ENCODE measurements around the gene PCDHGA10. TPM values are rescaled to one million over a fixed set of nuclear protein-coding genes. Genes with fewer than 3 reads are reported as not detected.
A peak's percentile ranks its signal among the peaks of the same experiment; 100 is the strongest.
"Not testable (repeated sequence)": the region's sequence is repeated elsewhere in the genome, so short reads cannot be mapped to it uniquely, and the experiment has no call there.

The PCDHGA10 gene
- total and polyA plus RNA-seq, 4 experiments from 2014 or later = 0.25 to 0.35 TPM; not detected in 2

- Mint-ChIP-seq H3K9me3 (peaks cover 2 to 62% (median 52%) of the 10 kb centered on the region in 8 donors), H3K27me3 (peaks cover 42 to 49% of the 10 kb centered on the region in 2 donors), H3K27ac (peak within 1 kb of the TSS in 1 of 7 donors; percentile 19), H3K36me3 (peaks cover 11 to 12% of the 10 kb centered on the region in 2 donors), H3K4me3 (peak within 1 kb of the TSS in 7 of 8 donors; percentile 21 to 72 (median 44))
- peak in 3 of 5 donors; percentile 38 to 41 (median 39) for DNase-seq
- H3K27ac ChIP-seq (ENCODE audit: low read depth, low read length); H3K9me3 ChIP-seq (ENCODE audit: control insufficient read depth in 1 of 2, low read length in 2 of 2); H3K4me3 ChIP-seq (ENCODE audit: low read length in 2 of 2); H3K4me1 Mint-ChIP-seq; H3K4me1 ChIP-seq (ENCODE audit: insufficient read depth, low read length); intact Hi-C loops (cut with micrococcal nuclease); POLR2A ChIA-PET (ENCODE audit: partially characterized antibody); H3K36me3 ChIP-seq (ENCODE audit: insufficient read depth, low read length): not testable (repeated sequence)
- peaks cover 10% of the 10 kb centered on the region for H3K27me3 ChIP-seq (ENCODE audit: insufficient read depth, low read length)
- CTCF ChIA-PET (ENCODE audit: partially characterized antibody) = interaction anchor here (1.2 to 3.7 kb wide), 3 partner anchors 16 to 166 kb away, joined by 4 to 16 read pairs (median 9); partner anchors contain the start of gene PCDHGA10
Measured at GRCh38 chr5:141397756-141398551, 14.8 kb upstream of the PCDHGA10 start, which contains the start of gene PCDHGB5. Gene PCDHGB5 (plus strand): TSS chr5:141397947. CDS start chr5:141398128, 181 bp downstream.

- Histone ChIP-seq H3K4me3 (ENCODE audit: low read length in 2 of 2) (no peak overlapping the region), H3K36me3 (ENCODE audit: insufficient read depth, low read length) (no peaks in the 10 kb centered on the region), H3K27ac (ENCODE audit: low read depth, low read length) (no peak overlapping the region), H3K27me3 (ENCODE audit: insufficient read depth, low read length) (peaks cover 10% of the 10 kb centered on the region), H3K4me1 (ENCODE audit: insufficient read depth, low read length) (no peaks in the 10 kb centered on the region), H3K9me3 (ENCODE audit: control insufficient read depth in 1 of 2, low read length in 2 of 2) (peaks cover 0 to 4% of the 10 kb centered on the region in 2 donors)
- no peak for DNase-seq
- peaks cover 9 to 12% of the 10 kb centered on the region in 2 donors for H3K36me3 Mint-ChIP-seq
- H3K27me3 Mint-ChIP-seq = peaks cover 39 to 53% of the 10 kb centered on the region in 2 donors
- peaks cover under 1 to 62% (median 53%) of the 10 kb centered on the region in 8 donors for H3K9me3 Mint-ChIP-seq
- ChIA-PET CTCF (ENCODE audit: partially characterized antibody) (interaction anchor here (2.1 kb wide), 1 partner anchor 165 kb away, joined by 9 read pairs; no protein-coding TSS in a partner anchor), POLR2A (ENCODE audit: partially characterized antibody) (no interaction called here)
- H3K4me1 Mint-ChIP-seq = peaks cover 0 to 4% (median 0%) of the 10 kb centered on the region in 4 donors
- intact Hi-C loops (cut with micrococcal nuclease) = no loop called here
- peak overlapping the region in 2 of 8 donors; percentile 6 to 29 for H3K4me3 Mint-ChIP-seq
- H3K27ac Mint-ChIP-seq = peak overlapping the region in 1 of 7 donors; percentile 19
Measured at GRCh38 chr5:141398608-141399007, 14.2 kb upstream of the PCDHGA10 start.

- no peaks in the 10 kb centered on the region for H3K36me3 ChIP-seq (ENCODE audit: insufficient read depth, low read length)
- peaks cover 0 to 4% (median 0%) of the 10 kb centered on the region in 4 donors for H3K4me1 Mint-ChIP-seq
- ChIA-PET CTCF (ENCODE audit: partially characterized antibody) (no interaction called here), POLR2A (ENCODE audit: partially characterized antibody) (no interaction called here)
- no peak overlapping the region for H3K4me3 Mint-ChIP-seq
- no peak overlapping the region for H3K27ac ChIP-seq (ENCODE audit: low read depth, low read length)
- no peak for DNase-seq
- peaks cover 0 to 4% of the 10 kb centered on the region in 2 donors for H3K9me3 ChIP-seq (ENCODE audit: control insufficient read depth in 1 of 2, low read length in 2 of 2)
- intact Hi-C loops (cut with micrococcal nuclease) = no loop called here
- H3K27me3 Mint-ChIP-seq = peaks cover 46 to 56% of the 10 kb centered on the region in 2 donors
- H3K4me1 ChIP-seq (ENCODE audit: insufficient read depth, low read length) = no peaks in the 10 kb centered on the region
- no peak overlapping the region for H3K27ac Mint-ChIP-seq
- H3K4me3 ChIP-seq (ENCODE audit: low read length in 2 of 2) = no peak overlapping the region
- H3K27me3 ChIP-seq (ENCODE audit: insufficient read depth, low read length) = peaks cover 10% of the 10 kb centered on the region
- peaks cover 8 to 9% of the 10 kb centered on the region in 2 donors for H3K36me3 Mint-ChIP-seq
- H3K9me3 Mint-ChIP-seq = peaks cover 4 to 62% (median 53%) of the 10 kb centered on the region in 8 donors
Measured at GRCh38 chr5:141399555-141400258, 13.1 kb upstream of the PCDHGA10 start.

GRCh38 chr5:141402553-141403243 lies 10.1 kb upstream of the PCDHGA10 start, which contains the start of gene PCDHGA9:
Gene PCDHGA9 (plus strand): TSS chr5:141402778. CDS start chr5:141402953, 175 bp downstream.
- peaks cover 56 to 61% of the 10 kb centered on the region in 2 donors for H3K27me3 Mint-ChIP-seq
- no peak within 1 kb of the TSS for H3K27ac ChIP-seq (ENCODE audit: low read depth, low read length)
- H3K4me3 Mint-ChIP-seq = peak within 1 kb of the TSS; percentile 21 to 72 (median 63)
- peaks cover 8 to 12% of the 10 kb centered on the region in 2 donors for H3K36me3 Mint-ChIP-seq
- H3K9me3 Mint-ChIP-seq = peaks cover 6 to 65% (median 52%) of the 10 kb centered on the region in 8 donors
- DNase-seq = no peak
- peaks cover 0 to 4% of the 10 kb centered on the region in 2 donors for H3K9me3 ChIP-seq (ENCODE audit: control insufficient read depth in 1 of 2, low read length in 2 of 2)
- H3K4me3 ChIP-seq (ENCODE audit: low read length in 2 of 2) = no peak within 1 kb of the TSS
- no peaks in the 10 kb centered on the region for H3K36me3 ChIP-seq (ENCODE audit: insufficient read depth, low read length)
- intact Hi-C loops (cut with micrococcal nuclease) = no loop called here
- peaks cover 0 to 4% (median 0%) of the 10 kb centered on the region in 4 donors for H3K4me1 Mint-ChIP-seq
- peaks cover 6% of the 10 kb centered on the region for H3K27me3 ChIP-seq (ENCODE audit: insufficient read depth, low read length)
- no peaks in the 10 kb centered on the region for H3K4me1 ChIP-seq (ENCODE audit: insufficient read depth, low read length)
- ChIA-PET POLR2A (ENCODE audit: partially characterized antibody) (no interaction called here), CTCF (ENCODE audit: partially characterized antibody) (interaction anchor here (0.6 to 0.8 kb wide), 2 partner anchors 77 to 111 kb away, joined by 3 read pairs; no protein-coding TSS in a partner anchor)
- H3K27ac Mint-ChIP-seq = peak within 1 kb of the TSS in 2 of 7 donors; percentile 51 to 60

- H3K4me1 ChIP-seq (ENCODE audit: insufficient read depth, low read length) = no peaks in the 10 kb centered on the region
- H3K4me3 ChIP-seq (ENCODE audit: low read length in 2 of 2) = no peak overlapping the region
- Mint-ChIP-seq H3K27ac (no peak overlapping the region), H3K9me3 (peaks cover 6 to 71% (median 55%) of the 10 kb centered on the region in 8 donors), H3K4me3 (no peak overlapping the region), H3K27me3 (peaks cover 62 to 64% of the 10 kb centered on the region in 2 donors), H3K4me1 (peaks cover 0 to 4% (median under 1%) of the 10 kb centered on the region in 4 donors), H3K36me3 (peaks cover 10 to 12% of the 10 kb centered on the region in 2 donors)
- CTCF ChIA-PET (ENCODE audit: partially characterized antibody) = interaction anchor here (0.6 to 0.8 kb wide), 2 partner anchors 77 to 110 kb away, joined by 3 read pairs; no protein-coding TSS in a partner anchor
- H3K36me3 ChIP-seq (ENCODE audit: insufficient read depth, low read length) = no peaks in the 10 kb centered on the region
- POLR2A ChIA-PET (ENCODE audit: partially characterized antibody) = no interaction called here
- no peak overlapping the region for H3K27ac ChIP-seq (ENCODE audit: low read depth, low read length)
- intact Hi-C loops (cut with micrococcal nuclease) = no loop called here
- peaks cover 6% of the 10 kb centered on the region for H3K27me3 ChIP-seq (ENCODE audit: insufficient read depth, low read length)
- DNase-seq = no peak
- H3K9me3 ChIP-seq (ENCODE audit: control insufficient read depth in 1 of 2, low read length in 2 of 2) = peaks cover 0 to 4% of the 10 kb centered on the region in 2 donors
Measured at GRCh38 chr5:141403387-141403786, 9.4 kb upstream of the PCDHGA10 start.

- DNase-seq = peak in 1 of 5 donors; percentile 31
- H3K4me3 ChIP-seq (ENCODE audit: low read length in 2 of 2); intact Hi-C loops (cut with micrococcal nuclease); H3K27me3 ChIP-seq (ENCODE audit: insufficient read depth, low read length); H3K4me1 ChIP-seq (ENCODE audit: insufficient read depth, low read length); H3K36me3 ChIP-seq (ENCODE audit: insufficient read depth, low read length); POLR2A ChIA-PET (ENCODE audit: partially characterized antibody); H3K9me3 ChIP-seq (ENCODE audit: control insufficient read depth in 1 of 2, low read length in 2 of 2); H3K4me1 Mint-ChIP-seq; CTCF ChIA-PET (ENCODE audit: partially characterized antibody); H3K27ac ChIP-seq (ENCODE audit: low read depth, low read length): not testable (repeated sequence)
- H3K36me3 Mint-ChIP-seq = peaks cover 12 to 13% of the 10 kb centered on the region in 2 donors
- peak within 1 kb of the TSS in 3 of 7 donors; percentile 29 to 83 (median 75) for H3K27ac Mint-ChIP-seq
- H3K4me3 Mint-ChIP-seq = peak within 1 kb of the TSS in 6 of 8 donors; percentile 48 to 71 (median 64)
- H3K9me3 Mint-ChIP-seq = peaks cover 5 to 64% (median 48%) of the 10 kb centered on the region in 8 donors
- peaks cover 54 to 59% of the 10 kb centered on the region in 2 donors for H3K27me3 Mint-ChIP-seq
Measured at GRCh38 chr5:141407790-141408505, 4.8 kb upstream of the PCDHGA10 start, which contains the start of gene PCDHGB6. Gene PCDHGB6 (plus strand): TSS chr5:141408021. CDS start chr5:141408203, 182 bp downstream.

All from CD4-positive, alpha-beta memory T cell (primary cell).